GM15510 (cell line): ENCODE measurements around the gene PCA3.

Experiments used
- POLR2A ChIP-seq: IDR thresholded peaks from 3 replicates; pipeline ENCODE4 v1.6.1; 2011; ENCODE audit warnings: borderline replicate concordance; ENCODE audit not compliant: insufficient read length; ENCODE audit errors: extremely low read depth

The PCA3 gene

DNA sequence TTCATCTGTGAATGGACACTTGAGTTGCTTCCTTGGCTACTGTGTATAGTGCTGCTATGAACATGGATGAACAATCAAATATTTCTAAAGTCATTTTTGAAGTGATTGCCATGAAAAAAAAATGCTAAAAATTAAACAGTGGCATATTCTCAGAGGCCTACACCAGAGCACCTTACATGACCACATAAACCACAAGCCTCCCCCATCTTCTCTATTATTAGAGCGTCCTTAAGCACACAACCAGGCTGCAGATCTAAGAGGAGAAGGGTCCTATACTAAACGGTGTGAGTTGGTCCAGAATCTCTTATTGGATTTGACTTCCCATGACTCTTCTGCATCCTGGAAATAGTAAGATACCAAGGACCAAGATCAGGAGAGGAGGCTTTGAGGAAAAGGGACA is 34.3 kb downstream of the PCA3 start:
- no peak for TF ChIP-seq POLR2A

DNA sequence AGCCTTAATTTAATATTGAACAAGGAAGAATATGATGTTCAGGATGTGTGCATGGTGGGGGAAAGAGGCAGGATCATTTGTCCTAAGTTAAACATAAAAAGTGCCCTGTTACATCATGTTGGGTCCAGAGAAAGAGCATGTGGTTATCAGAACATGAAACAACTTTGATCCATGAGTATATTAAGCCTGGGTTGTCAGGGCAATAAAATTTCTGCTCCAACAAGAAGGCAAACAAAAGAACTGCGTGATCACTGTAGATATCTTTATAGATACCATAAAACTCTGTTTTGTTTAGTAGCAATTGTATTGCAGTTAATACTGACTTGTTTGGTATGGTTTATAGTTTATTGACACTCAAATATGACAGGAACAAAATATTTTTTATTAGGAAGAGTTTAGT is 35.2 kb downstream of the PCA3 start:
- TF ChIP-seq POLR2A: no peak

DNA sequence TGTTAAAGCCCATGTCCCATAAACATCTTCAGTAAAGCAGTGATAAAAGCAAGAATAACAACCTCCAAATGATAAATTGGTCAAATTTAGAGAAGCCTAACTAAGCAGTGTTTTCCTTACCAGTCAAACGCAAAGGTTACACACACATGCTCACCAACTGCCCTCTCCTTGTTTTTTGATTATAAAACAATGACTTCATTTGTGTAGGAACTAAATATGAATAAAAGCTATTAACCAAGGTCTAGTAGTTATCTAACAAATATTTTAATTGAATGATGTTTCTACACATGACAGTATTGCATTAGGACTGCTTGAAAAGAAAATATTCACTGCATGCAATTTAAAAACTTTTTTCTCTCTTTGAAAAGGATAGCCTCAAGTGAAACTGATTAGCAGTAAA is 36.7 kb downstream of the PCA3 start:
- no peak for TF ChIP-seq POLR2A

DNA sequence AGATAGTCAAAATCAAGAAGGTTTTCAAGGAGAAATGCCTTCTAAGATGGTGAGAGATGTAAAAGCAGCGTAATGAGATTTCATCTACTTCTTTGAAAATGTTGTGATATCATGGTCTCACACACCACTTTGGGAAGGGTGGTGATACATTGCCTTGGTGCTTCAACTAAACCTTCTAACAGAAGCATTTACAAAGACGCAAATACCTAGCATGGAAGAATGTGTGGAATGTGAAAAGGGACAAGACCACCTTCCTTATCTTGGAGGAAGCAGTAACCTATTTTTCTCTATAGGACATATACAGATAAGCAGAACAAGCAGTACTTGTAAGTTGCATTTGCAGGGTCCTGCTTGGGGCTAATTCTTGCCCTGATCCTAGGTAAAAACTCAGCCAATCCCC is 38.8 kb downstream of the PCA3 start:
- TF ChIP-seq POLR2A: no peak

DNA sequence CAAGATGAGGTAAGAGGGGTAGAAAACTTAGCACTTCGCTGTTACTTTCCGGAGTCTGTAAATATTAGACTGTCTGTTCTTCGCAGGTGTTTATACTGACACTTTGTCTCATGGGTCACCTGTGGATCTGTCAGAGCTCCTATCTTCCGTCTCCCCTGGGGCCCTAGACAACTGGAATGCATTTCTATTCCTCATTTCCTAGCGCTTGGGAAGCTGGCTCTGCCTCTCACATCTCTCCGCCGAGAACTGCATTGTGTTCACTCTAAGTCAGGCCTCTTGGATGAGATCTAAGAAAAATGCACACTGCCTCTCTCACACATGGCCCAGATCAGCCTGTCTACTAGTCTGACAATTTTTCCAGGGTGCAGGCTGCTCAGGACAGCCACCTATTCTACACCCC is 39.5 kb downstream of the PCA3 start:
- no peak for TF ChIP-seq POLR2A

DNA sequence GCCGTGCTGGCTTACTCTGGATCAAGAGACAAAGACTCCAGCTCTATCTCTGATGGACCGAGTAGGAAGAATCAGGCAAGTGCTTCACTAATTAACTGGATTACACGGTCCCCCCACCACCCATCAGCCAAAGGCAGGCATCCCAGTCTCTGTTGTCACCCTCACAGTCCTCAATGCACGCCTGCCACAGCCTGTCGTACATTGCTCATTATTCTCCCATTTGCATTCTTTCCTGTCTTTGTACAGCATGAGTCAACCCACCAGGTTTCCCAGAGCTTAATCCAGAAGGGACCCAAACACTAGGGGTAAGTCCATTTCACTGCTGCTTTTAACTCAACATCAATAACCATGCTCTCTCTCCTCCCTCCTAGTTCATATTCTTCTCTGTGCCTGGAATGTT is 44.4 kb downstream of the PCA3 start:
- no peak for TF ChIP-seq POLR2A

DNA sequence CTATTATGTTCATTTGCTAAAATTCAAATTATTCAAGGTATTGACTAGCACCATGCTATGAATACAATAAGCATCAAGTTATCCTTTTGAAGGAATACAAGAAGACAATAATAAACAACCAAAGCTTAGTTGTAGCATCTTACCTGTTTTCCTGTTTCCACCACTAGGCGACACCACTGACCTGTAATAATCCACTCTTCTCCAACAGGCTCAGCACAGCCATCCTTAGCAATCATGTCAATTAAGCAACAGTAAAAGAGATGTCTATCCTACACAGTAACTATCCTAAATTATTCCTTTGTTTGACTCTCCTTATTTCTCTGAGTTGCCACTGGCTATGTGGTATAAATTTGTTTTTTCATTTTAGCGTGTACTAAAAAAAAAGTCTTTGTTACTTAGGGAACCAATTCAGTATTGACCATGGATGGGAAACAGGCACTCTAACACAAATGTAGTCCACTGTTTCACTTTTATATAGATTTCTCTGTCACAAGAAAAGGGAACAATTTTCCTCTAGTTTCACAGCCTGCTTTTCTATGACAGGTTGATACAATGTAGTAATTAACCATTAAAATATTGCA is 46.2 kb downstream of the PCA3 start:
- no peak for TF ChIP-seq POLR2A

DNA sequence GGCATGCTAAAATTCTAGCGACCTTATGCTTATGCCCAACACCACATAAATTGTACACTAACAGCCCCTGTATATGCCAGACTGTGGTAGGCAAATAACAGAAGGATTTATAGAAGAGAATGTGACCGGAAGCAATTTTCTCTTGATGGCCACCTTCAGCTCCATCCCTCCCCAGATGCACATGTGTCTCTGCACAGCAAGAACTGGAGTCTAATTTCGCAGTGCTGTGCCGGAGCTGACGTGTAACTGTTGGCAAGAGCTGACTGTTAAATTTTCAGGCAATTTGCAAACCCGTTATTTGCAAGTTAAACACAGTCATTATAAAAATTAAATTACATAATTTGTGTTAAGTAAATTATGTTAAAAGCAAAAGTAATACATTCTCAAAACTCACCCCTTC is 48.4 kb downstream of the PCA3 start:
- TF ChIP-seq POLR2A: no peak

DNA sequence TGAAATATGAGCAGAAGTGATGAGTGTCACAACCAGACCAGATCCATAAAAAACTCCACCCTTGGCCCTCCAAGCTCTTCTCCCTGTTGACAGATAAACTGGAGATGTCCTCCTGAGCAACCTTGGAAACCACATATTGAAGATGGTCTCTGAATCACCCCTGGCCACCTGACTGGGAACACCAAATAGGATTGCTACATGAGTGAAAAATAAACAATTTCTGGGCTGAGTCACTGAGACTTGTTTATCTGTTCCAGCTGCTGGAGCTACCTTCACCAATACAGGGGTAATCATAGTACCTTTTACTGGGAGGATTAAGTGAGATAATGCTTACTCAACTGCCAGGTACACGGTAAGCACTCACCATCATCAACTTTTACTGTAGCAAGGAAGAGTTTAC is 53.3 kb downstream of the PCA3 start:
- TF ChIP-seq POLR2A: no peak

DNA sequence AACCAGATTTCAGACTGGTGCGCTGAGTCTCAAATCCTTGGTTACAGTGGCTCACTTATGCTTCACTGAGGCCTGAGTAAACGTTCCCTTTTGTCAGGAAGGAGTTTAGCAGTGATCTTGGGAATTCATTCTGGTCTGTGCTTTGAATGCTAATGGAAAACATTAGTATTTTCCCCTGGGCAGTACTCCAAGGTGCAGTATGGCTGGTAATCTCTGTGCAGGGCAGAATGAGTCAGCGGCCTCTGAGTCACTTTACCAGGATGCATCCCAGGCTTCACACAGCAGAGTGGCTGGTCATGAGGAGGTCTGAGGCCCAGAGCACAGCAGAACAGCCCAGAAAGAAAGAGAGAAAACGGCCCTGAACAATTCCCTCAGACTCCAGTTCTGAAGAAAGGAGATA is 54.0 kb downstream of the PCA3 start:
- no peak for TF ChIP-seq POLR2A

DNA sequence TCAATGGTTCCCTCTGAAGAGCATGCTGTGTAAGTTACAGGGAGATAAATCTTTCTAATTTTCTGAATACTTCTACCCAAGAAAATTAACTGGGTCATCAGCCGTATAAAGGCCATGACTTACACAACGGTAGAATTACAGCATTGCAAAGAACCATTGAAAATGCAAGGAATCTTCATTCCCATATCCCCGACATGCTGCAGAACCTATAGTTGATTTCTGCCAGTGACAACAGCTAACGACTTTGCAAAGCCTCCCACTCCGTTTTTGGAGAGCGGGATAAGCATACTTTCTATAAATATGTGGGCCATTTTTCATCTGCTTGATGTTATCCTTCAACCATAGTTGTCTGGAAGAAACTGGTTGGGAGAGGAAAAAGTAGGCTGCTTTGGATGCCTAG is 56.2 kb downstream of the PCA3 start:
- no peak for TF ChIP-seq POLR2A

DNA sequence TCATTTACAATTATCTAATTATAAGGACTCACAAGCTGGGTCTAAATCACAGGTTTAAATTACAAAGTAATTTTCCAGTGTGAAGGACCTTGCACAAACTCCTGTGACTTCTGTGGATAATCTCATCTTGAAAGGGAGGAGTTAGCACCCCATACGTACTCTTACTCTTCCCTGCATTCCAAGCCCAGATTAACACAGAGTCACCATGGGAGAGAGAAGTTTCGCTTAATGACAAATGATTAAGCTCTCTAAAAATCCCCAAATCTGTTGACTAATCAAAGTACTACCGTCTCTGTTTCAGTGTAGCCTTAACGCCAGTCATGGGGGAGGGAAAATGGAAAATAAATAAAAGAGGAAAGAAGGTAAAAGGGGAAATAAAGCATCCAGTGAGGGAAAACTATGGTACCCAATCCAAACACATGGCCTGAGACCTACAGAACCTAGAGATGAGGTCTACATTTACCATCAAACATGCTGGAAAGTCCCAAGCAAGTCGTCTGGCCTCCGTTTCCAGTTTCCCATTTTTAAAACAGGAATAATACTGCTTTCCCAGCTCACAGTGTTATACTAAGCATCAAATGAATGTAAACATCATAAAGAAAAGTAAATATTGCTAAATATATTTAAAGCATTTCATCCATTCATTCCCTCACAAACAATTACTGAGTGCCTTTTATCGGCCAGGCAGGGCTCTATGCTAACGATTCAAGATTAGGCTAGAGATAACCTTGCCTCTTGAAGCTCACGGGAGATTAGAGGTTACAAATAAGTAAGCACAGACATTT is 63.2 kb downstream of the PCA3 start:
- TF ChIP-seq POLR2A: no peak

DNA sequence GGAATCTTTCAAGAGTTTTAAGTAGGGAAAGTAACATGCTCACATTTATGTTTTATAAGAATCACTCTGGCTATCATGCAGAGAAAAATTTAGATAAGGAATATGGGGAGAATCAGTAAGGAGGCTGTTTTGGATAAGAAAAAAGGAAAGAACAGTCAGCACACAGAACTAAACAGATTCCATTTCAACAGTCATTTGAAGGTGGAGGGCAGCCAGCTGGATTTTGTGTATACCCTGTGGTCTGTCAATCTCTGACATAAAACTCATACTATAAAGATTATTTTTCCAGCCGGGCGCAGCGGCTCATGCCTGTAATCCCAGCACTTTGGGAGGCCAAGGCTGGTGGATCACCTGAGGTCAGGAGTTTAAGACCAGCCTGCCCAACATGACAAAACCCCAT is 64.2 kb downstream of the PCA3 start:
- TF ChIP-seq POLR2A: no peak

DNA sequence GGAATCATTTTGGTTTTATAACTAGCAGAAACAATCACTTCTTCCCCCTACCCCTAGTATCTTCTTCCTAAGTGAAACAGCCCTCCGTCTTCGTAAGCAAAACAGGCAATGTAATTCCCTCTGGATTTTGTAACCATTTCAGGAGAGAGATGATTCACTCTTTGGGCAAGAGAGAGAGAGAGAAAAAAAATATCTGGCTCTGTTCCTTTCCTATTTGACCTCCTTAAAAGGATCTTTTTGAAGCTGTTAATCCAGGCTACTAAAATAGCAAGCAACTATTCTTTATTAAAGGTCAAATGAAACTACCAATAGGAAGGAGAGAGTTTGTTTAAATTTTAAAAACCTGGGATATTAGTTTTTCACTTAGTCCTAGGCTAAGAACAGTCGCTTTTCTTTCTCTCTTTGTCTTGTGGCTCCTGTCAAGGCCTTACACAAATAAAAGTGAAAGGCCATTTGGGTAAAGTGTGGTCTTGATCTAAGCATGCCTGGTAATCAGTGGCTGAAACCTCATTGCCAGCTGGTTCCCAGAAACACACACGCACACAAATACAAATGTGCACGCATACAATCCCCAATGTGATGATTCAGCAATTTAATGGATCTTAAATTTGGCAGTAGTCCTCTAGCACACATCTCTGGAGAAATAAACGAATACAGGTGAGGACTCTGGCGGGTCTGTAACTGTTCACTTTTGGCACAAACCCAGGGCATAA is 71.5 kb downstream of the PCA3 start:
- no peak for TF ChIP-seq POLR2A
